GM10266 (cell line): Measurements from ENCODE around the gene DOK3.

Experiments used
- DNase-seq: peaks from one replicate; pipeline ENCODE4 v3.0.0; 2012; ENCODE audit errors: extremely low spot score
- CTCF ChIP-seq: IDR thresholded peaks from 2 replicates; pipeline ENCODE4 v1.5.1; 2012; ENCODE audit warnings: mild to moderate bottlenecking, low read depth; ENCODE audit not compliant: control insufficient read depth, insufficient read depth; ENCODE audit errors: missing control alignments

Gene DOK3

GRCh38 chr5:177454397-177455035 lies 55.1 kb downstream of the DOK3 start:
- DNase-seq = peak; percentile 99
- TF ChIP-seq CTCF = peak; percentile 99

GRCh38 chr5:177453852-177454396 lies 55.7 kb downstream of the DOK3 start:
- TF ChIP-seq CTCF = no peak

GRCh38 chr5:177452688-177453638 lies 56.7 kb downstream of the DOK3 start:
- TF ChIP-seq CTCF = no peak
- DNase-seq = no peak

More at GRCh38 chr5:177453852-177454396, 55.7 kb downstream of the DOK3 start:
- DNase-seq = no peak
